Gastrocnemius medialis (tissue), 4 donors: ENCODE data around the gene DRC7. TPM values are rescaled to one million over a fixed set of nuclear protein-coding genes. Genes with fewer than 3 reads are reported as not detected.

ENCODE experiments used
- ATAC-seq, 2 donors: fragments of 150-250 bp; one replicate each; pipeline ENCODE4 v1.9.1; 2016
- DNase-seq, 2 donors: peaks; one replicate each; pipeline ENCODE4 v3.0.0-alpha.2; 2019
- H3K27ac ChIP-seq, 4 donors: fragments of 200-600 bp; sonication (generic); 1 replicate in 1 of 4; 2 replicates in 3 of 4; pipeline ENCODE4 v1.5.1; 2016 to 2018; ENCODE audit warnings: mild to moderate bottlenecking in 2 of 4, moderate library complexity in 1 of 4
- H3K27me3 ChIP-seq, 3 donors: fragments of 200-600 bp; sonication (generic) in 2 of 3; 1 replicate in 1 of 3; 2 replicates in 2 of 3; pipeline versions ENCODE4 v1.5.1 to v1.6.0; 2016 to 2019; ENCODE audit warnings: mild to moderate bottlenecking in 1 of 3, moderate library complexity in 1 of 3
- H3K36me3 ChIP-seq, 2 donors: fragments of 200-600 bp; sonication (generic) in 1 of 2; one replicate each; pipeline ENCODE4 v1.5.1; 2017 to 2018
- H3K4me1 ChIP-seq, 2 donors: fragments of 200-600 bp; sonication (generic) in 1 of 2; one replicate each; pipeline ENCODE4 v1.5.1; 2016 to 2017; ENCODE audit warnings: mild to moderate bottlenecking in 2 of 2
- H3K4me3 ChIP-seq, 4 donors: fragments of 200-600 bp; sonication (generic) in 3 of 4; 1 replicate in 1 of 4; 2 replicates in 3 of 4; pipeline ENCODE4 v1.5.1; 2016 to 2019; ENCODE audit warnings: mild to moderate bottlenecking in 2 of 4
- H3K9me3 ChIP-seq, 3 donors: fragments of 200-600 bp; sonication (generic) in 2 of 3; 1 replicate in 1 of 3; 2 replicates in 2 of 3; pipeline ENCODE4 v1.5.1; 2016 to 2019
- POLR2A ChIP-seq, 2 donors: fragments of 450-650 bp; IDR thresholded peaks; one replicate each; pipeline ENCODE4 v1.6.1; 2017; ENCODE audit warnings: antibody characterized with exemption in 2 of 2, mild to moderate bottlenecking in 2 of 2, moderate library complexity in 2 of 2
- in situ Hi-C, 4 donors: fragments of 200-750 bp; cut with MboI; loops; one replicate each; pipeline versions ENCODE4 v1.15.0 to v1.8.0; 2017; ENCODE audit warnings: low sequenced_read_pairs in 4 of 4
- intact Hi-C: fragments of 100-400 bp; cut with DNase I; formaldehyde crosslinking; loops from one replicate; pipeline ENCODE4 v1.15.1; 2023; ENCODE audit warnings: low total_unique reads
- total RNA-seq, 4 donors: library from RNA; depleted of rRNA; stranded (reverse); fragments of >200 nt; gene quantifications; one replicate each; pipeline versions ENCODE4 v1.1.0 to v1.2.3, GENCODE V29; 2016
- TF ChIP-seq, protein P1 (sequence below), 5 experiments: fragments of 450-650 bp in 3 of 5; fragments of 200-600 bp in 2 of 5; sonication (generic) in 2 of 5; IDR thresholded peaks in 4 of 5; conservative IDR thresholded peaks in 1 of 5; 1 replicate in 4 of 5; 2 replicates in 1 of 5; pipeline ENCODE4 v1.5.1; 2016 to 2019; ENCODE audit warnings: antibody characterized with exemption in 5 of 5, mild to moderate bottlenecking in 3 of 5, moderate library complexity in 3 of 5

Gene DRC7
- total RNA-seq, 4 donors from 2014 or later, result not detected

DNA sequence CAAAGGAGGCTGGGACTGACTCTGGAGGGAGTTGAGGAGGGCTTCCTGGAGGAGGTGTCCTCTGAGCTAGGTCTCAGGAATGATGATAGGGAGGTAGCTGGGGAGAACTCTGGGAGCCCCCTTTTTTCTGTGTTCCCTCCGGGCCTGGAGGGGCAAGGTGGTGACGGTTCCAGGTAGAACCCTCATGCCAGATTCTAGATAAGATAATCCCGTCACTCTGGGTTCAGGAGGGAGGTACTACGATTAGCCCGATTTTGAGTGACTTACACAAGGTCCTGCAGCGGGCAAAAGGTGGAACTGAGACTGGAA is 45.2 kb upstream of the DRC7 start:
- in situ Hi-C loops, result no loop called here

DNA sequence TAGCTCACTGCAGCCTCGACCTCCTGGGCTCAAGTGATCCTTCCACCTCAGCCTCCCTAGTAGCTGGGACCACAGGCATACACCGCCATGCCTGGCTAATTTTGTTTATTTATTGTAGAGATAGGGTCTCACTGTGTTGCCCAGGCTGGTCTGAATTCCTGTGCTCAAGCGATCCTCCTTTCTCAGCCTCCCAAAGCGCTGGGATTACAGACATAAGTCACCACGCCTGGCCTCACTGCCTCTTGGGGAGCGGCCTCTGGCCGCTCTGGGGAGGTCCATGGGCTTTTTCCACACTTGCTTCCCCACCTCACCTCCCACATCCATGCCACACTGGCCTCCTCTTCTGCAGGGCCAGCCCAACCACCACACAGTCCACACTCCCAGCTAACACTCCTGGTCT is 44.8 kb upstream of the DRC7 start:
- Histone ChIP-seq H3K9me3 (no peaks in the 10 kb centered on the region), H3K4me1 (peaks cover 0 to 4% of the 10 kb centered on the region in 2 donors), H3K27ac (no peak overlapping the region), H3K36me3 (no peaks in the 10 kb centered on the region), H3K27me3 (peaks cover 0 to 2% (median 0%) of the 10 kb centered on the region in 3 donors), H3K4me3 (no peak overlapping the region)
- no peak for TF ChIP-seq POLR2A (IDR thresholded peaks at IDR 0.05)
- TF ChIP-seq, protein P1, sequence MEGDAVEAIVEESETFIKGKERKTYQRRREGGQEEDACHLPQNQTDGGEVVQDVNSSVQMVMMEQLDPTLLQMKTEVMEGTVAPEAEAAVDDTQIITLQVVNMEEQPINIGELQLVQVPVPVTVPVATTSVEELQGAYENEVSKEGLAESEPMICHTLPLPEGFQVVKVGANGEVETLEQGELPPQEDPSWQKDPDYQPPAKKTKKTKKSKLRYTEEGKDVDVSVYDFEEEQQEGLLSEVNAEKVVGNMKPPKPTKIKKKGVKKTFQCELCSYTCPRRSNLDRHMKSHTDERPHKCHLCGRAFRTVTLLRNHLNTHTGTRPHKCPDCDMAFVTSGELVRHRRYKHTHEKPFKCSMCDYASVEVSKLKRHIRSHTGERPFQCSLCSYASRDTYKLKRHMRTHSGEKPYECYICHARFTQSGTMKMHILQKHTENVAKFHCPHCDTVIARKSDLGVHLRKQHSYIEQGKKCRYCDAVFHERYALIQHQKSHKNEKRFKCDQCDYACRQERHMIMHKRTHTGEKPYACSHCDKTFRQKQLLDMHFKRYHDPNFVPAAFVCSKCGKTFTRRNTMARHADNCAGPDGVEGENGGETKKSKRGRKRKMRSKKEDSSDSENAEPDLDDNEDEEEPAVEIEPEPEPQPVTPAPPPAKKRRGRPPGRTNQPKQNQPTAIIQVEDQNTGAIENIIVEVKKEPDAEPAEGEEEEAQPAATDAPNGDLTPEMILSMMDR (IDR thresholded peaks at IDR 0.05 in 4 of 5, conservative IDR thresholded peaks at IDR 0.05 in 1 of 5), result no peak
- ATAC-seq, result no peak
- intact Hi-C loops (loop anchor here (1.0 to 5.0 kb wide), 2 partner anchors 48 to 74 kb away; no protein-coding TSS in a partner anchor), in situ Hi-C loops (no loop called here)
- DNase-seq, result no peak

More for the DNA sequence above, 45.2 kb upstream of the DRC7 start:
- no peaks in the 10 kb centered on the region for H3K9me3 ChIP-seq
- peaks cover 0 to 2% (median 0%) of the 10 kb centered on the region in 3 donors for H3K27me3 ChIP-seq
- no peak for ATAC-seq
- peaks cover 0 to 4% of the 10 kb centered on the region in 2 donors for H3K4me1 ChIP-seq
- DNase-seq, result no peak
- TF ChIP-seq, protein P1 (IDR thresholded peaks at IDR 0.05 in 4 of 5, conservative IDR thresholded peaks at IDR 0.05 in 1 of 5), result no peak
- no peak for TF ChIP-seq POLR2A (IDR thresholded peaks at IDR 0.05)
- no peaks in the 10 kb centered on the region for H3K36me3 ChIP-seq
- no peak overlapping the region for H3K27ac ChIP-seq
- H3K4me3 ChIP-seq, result no peak overlapping the region
- intact Hi-C loops, result loop anchor here (1.0 to 5.0 kb wide), 2 partner anchors 47 to 73 kb away; no protein-coding TSS in a partner anchor

DNA sequence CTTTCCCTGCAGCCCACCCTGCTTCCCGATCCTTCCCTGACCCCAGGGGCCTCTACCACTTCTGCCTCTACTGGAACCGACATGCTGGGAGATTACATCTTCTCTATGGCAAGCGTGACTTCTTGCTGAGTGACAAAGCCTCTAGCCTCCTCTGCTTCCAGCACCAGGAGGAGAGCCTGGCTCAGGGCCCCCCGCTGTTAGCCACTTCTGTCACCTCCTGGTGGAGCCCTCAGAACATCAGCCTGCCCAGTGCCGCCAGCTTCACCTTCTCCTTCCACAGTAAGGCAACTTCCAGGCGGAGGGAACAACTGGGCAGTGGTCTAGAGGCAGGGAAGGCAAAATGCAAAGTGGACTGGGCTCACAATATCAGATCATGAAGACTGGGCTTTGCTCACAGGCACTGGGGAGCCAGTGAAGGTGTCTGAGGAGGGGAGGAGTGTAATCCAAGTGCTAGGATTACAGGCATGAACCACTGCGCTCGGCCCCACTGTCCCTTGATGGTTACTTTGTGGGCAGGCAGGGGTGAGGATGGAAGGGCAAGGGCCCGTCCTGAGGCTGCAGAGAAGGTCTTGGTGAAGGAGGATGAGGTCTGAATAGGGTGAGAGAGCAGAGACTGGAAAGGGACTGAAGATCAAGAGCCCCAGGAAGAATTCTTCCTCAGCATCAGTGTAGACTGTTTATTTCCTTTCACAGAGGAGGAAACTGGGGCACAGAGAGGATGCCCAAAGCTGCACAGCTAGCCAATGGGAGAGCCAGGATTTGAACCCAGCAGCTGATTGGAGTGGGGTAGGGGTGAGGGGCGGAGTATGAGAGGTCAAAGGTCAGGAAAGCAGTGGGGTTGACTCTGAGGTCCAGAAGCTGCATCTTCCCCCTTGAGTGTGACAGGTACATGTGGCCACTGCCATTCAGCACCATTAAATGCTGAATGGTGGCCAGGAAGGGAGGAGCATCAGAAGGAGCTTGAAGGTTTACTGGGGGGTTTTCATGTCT is 43.0 kb upstream of the DRC7 start:
- no peak overlapping the region for H3K4me3 ChIP-seq
- H3K27me3 ChIP-seq, result peaks cover 0 to 2% (median 0%) of the 10 kb centered on the region in 3 donors
- H3K9me3 ChIP-seq, result no peaks in the 10 kb centered on the region
- peaks cover 0 to 4% of the 10 kb centered on the region in 2 donors for H3K4me1 ChIP-seq
- ATAC-seq, result no peak
- intact Hi-C loops (no loop called here), in situ Hi-C loops (no loop called here)
- TF ChIP-seq, protein P1 (IDR thresholded peaks at IDR 0.05 in 4 of 5, conservative IDR thresholded peaks at IDR 0.05 in 1 of 5), result no peak
- TF ChIP-seq POLR2A (IDR thresholded peaks at IDR 0.05), result no peak
- no peak for DNase-seq
- H3K36me3 ChIP-seq, result no peaks in the 10 kb centered on the region
- H3K27ac ChIP-seq, result no peak overlapping the region

DNA sequence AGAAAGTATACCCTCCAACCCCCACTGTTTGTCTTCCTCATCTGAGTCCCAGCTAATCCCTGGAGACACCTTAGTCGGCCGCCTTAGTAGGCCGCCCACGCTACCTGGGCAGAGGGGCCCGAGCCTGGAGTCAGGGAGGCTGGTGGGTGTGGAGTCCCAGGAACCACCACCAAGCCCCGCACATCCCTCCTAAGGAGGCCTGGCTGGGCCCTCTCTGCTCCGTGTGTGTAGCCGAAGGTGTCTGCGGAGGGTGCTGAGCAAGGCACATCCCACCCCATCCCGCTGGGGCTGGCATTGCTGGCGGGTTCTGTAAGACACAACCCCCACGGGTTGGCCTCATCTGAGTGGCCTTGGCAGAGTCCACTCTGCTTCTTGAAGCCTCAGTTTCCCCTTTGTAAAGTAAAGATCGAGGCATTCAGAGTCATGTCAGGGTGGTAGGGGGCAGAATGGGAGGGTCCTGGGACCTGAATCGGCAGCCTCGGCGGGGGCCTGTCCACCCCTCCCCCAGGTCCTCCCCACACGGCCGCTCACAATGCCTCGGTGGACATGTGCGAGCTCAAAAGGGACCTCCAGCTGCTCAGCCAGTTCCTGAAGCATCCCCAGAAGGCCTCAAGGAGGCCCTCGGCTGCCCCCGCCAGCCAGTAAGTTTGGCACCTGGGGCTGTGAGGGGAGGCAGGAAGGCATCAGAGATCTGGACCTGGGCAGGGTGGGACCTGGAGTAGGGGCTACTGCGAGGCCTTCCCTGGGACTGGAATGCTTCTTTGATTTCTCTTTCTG is 41.7 kb upstream of the DRC7 start:
- TF ChIP-seq, protein P1 (IDR thresholded peaks at IDR 0.05 in 4 of 5, conservative IDR thresholded peaks at IDR 0.05 in 1 of 5), result no peak
- TF ChIP-seq POLR2A (IDR thresholded peaks at IDR 0.05), result no peak
- intact Hi-C loops (no loop called here), in situ Hi-C loops (no loop called here)
- H3K36me3 ChIP-seq, result no peaks in the 10 kb centered on the region
- H3K4me1 ChIP-seq, result peaks cover 0 to under 1% of the 10 kb centered on the region in 2 donors
- H3K4me3 ChIP-seq, result no peak overlapping the region
- H3K27me3 ChIP-seq, result peaks cover 0 to 2% (median 0%) of the 10 kb centered on the region in 3 donors
- no peaks in the 10 kb centered on the region for H3K9me3 ChIP-seq
- no peak overlapping the region for H3K27ac ChIP-seq
- no peak for ATAC-seq
- no peak for DNase-seq
